H9 (cell line): Measurements from ENCODE around the gene CCDC154. TPM values are rescaled to one million over a fixed set of nuclear protein-coding genes. Genes with fewer than 3 reads are reported as not detected.

Experiments used
- DNase-seq: peaks from one replicate; pipeline ENCODE4 v3.0.0-alpha.2; 2017
- H2AFZ ChIP-seq: one replicate; pipeline ENCODE4 v1.6.1; 2013; ENCODE audit warnings: mild to moderate bottlenecking, low read length, control low read depth, moderate library complexity
- H2AK5ac ChIP-seq: 2 replicates; pipeline ENCODE4 v1.6.1; 2013; ENCODE audit warnings: low read length, control low read depth, mixed read lengths; ENCODE audit not compliant: insufficient read length
- H2BK120ac ChIP-seq: one replicate; pipeline ENCODE4 v1.6.1; 2013; ENCODE audit warnings: low read depth, mild to moderate bottlenecking, low read length, control low read depth, inconsistent platforms; ENCODE audit not compliant: poor library complexity, severe bottlenecking
- H2BK12ac ChIP-seq: 2 replicates; pipeline ENCODE4 v1.6.1; 2013; ENCODE audit warnings: low read length, control low read depth, mixed read lengths, low read depth; ENCODE audit not compliant: insufficient read length
- H2BK15ac ChIP-seq: 2 replicates; pipeline ENCODE4 v1.6.1; 2013; ENCODE audit warnings: low read depth, low read length, control low read depth
- H2BK20ac ChIP-seq: one replicate; pipeline ENCODE4 v1.6.1; 2013; ENCODE audit warnings: low read depth, mild to moderate bottlenecking, low read length, control low read depth, inconsistent platforms; ENCODE audit not compliant: poor library complexity, severe bottlenecking
- H2BK5ac ChIP-seq: 2 replicates; pipeline ENCODE4 v1.6.1; 2013; ENCODE audit warnings: low read length, control low read depth, mixed read lengths; ENCODE audit not compliant: insufficient read length
- H3K14ac ChIP-seq: 2 replicates; pipeline ENCODE4 v1.6.1; 2013; ENCODE audit warnings: low read length, control low read depth; ENCODE audit not compliant: insufficient read depth
- H3K18ac ChIP-seq: 2 replicates; pipeline ENCODE4 v1.6.1; 2013; ENCODE audit warnings: low read depth, mild to moderate bottlenecking, mixed read lengths, low read length, control low read depth; ENCODE audit not compliant: insufficient read length
- H3K23ac ChIP-seq: 2 replicates; pipeline ENCODE4 v1.6.1; 2013; ENCODE audit warnings: low read length, control low read depth, mixed read lengths, low read depth; ENCODE audit not compliant: insufficient read length
- H3K23me2 ChIP-seq: 2 replicates; pipeline ENCODE4 v1.6.1; 2013; ENCODE audit warnings: low read depth, mild to moderate bottlenecking, mixed read lengths, low read length, control low read depth; ENCODE audit not compliant: insufficient read length, poor library complexity, severe bottlenecking
- H3K27ac ChIP-seq: 2 replicates; pipeline ENCODE4 v1.5.1; 2013; ENCODE audit warnings: low read length, control low read depth, mixed read lengths, low read depth; ENCODE audit not compliant: insufficient read length
- H3K27me3 ChIP-seq: 2 replicates; pipeline ENCODE4 v1.6.1; 2013; ENCODE audit warnings: low read length, control low read depth, inconsistent platforms; ENCODE audit not compliant: insufficient read depth
- H3K4ac ChIP-seq: 2 replicates; pipeline ENCODE4 v1.6.1; 2013; ENCODE audit warnings: low read depth, mild to moderate bottlenecking, control low read depth, inconsistent platforms, low read length, moderate library complexity
- H3K4me1 ChIP-seq: 2 replicates; pipeline ENCODE4 v1.6.1; 2013; ENCODE audit warnings: low read length, control low read depth, inconsistent platforms; ENCODE audit not compliant: insufficient read depth
- H3K4me2 ChIP-seq: 2 replicates; pipeline ENCODE4 v1.6.1; 2013; ENCODE audit warnings: low read length, control low read depth, mixed read lengths; ENCODE audit not compliant: insufficient read length, insufficient read depth
- H3K56ac ChIP-seq: 2 replicates; pipeline ENCODE4 v1.6.1; 2013; ENCODE audit warnings: low read depth, mild to moderate bottlenecking, mixed read lengths, low read length, control low read depth; ENCODE audit not compliant: insufficient read length
- H3K79me1 ChIP-seq: 2 replicates; pipeline ENCODE4 v1.6.1; 2013; ENCODE audit warnings: low read depth, mild to moderate bottlenecking, moderate library complexity, low read length, control low read depth, inconsistent platforms; ENCODE audit not compliant: insufficient read depth, poor library complexity, severe bottlenecking
- H3K79me2 ChIP-seq: 2 replicates; pipeline ENCODE4 v1.6.1; 2013; ENCODE audit warnings: low read length, control low read depth, inconsistent platforms; ENCODE audit not compliant: insufficient read depth
- H3K9ac ChIP-seq: 2 replicates; pipeline ENCODE4 v1.6.1; 2013; ENCODE audit warnings: low read length, control low read depth, mixed read lengths; ENCODE audit not compliant: insufficient read length; ENCODE audit errors: extremely low read depth
- H3K9me3 ChIP-seq: one replicate; pipeline ENCODE4 v1.6.1; 2013; ENCODE audit warnings: low read depth, low read length, inconsistent platforms; ENCODE audit not compliant: control insufficient read depth
- H3T11ph ChIP-seq: one replicate; pipeline ENCODE4 v1.6.1; 2013; ENCODE audit warnings: mild to moderate bottlenecking, low read length, control low read depth, inconsistent platforms
- H4K20me1 ChIP-seq: one replicate; pipeline ENCODE4 v1.6.1; 2013; ENCODE audit not compliant: control insufficient read depth, insufficient read length, insufficient read depth
- H4K5ac ChIP-seq: 2 replicates; pipeline ENCODE4 v1.6.1; 2013; ENCODE audit warnings: low read depth, mild to moderate bottlenecking, mixed read lengths, low read length, control low read depth; ENCODE audit not compliant: insufficient read length
- H4K8ac ChIP-seq: replicated peaks from 2 replicates; pipeline ENCODE4 v1.6.1; 2013; ENCODE audit warnings: low read length, control low read depth, mixed read lengths, low read depth; ENCODE audit not compliant: insufficient read length
- H4K91ac ChIP-seq: 2 replicates; pipeline ENCODE4 v1.6.1; 2013; ENCODE audit warnings: low read depth, mild to moderate bottlenecking, moderate library complexity, mixed read lengths, low read length, control low read depth; ENCODE audit not compliant: insufficient read length
- H3K27ac Mint-ChIP-seq, 3 experiments: 2 replicates in 2 of 3; 3 replicates in 1 of 3; pipeline ENCODE4 v1.8.0; 2020 to 2021; ENCODE audit warnings: mixed read lengths in 3 of 3, mild to moderate bottlenecking in 1 of 3, moderate library complexity in 1 of 3
- H3K27me3 Mint-ChIP-seq: 2 replicates; pipeline ENCODE4 v1.8.0; 2021; ENCODE audit warnings: low read depth, mild to moderate bottlenecking, moderate library complexity, mixed read lengths
- H3K36me3 Mint-ChIP-seq, 3 experiments: 2 replicates in 2 of 3; 3 replicates in 1 of 3; pipeline ENCODE4 v1.8.0; 2020 to 2021; ENCODE audit warnings: low read depth in 3 of 3, mixed read lengths in 3 of 3; ENCODE audit not compliant: insufficient read depth in 1 of 3
- H3K4me1 Mint-ChIP-seq, 2 experiments: 2 replicates each; pipeline ENCODE4 v1.8.0; 2020; ENCODE audit warnings: mixed read lengths in 2 of 2
- H3K4me3 Mint-ChIP-seq, 2 experiments: 2 replicates in 1 of 2; 3 replicates in 1 of 2; pipeline ENCODE4 v1.8.0; 2020 to 2021; ENCODE audit warnings: mild to moderate bottlenecking in 2 of 2, mixed read lengths in 2 of 2, moderate library complexity in 1 of 2
- H3K9me3 Mint-ChIP-seq, 2 experiments: 2 replicates in 1 of 2; 3 replicates in 1 of 2; pipeline ENCODE4 v1.8.0; 2020; ENCODE audit warnings: mild to moderate bottlenecking in 2 of 2, mixed read lengths in 2 of 2, moderate library complexity in 1 of 2
- WGBS: extraction: QIAGEN DNeasy Blood & Tissue Kit; methylation state at CpG from one replicate; pipeline ENCODE4 v1.1.7; 2013; ENCODE audit warnings: missing lambda C conversion rate, low lambda C conversion rate, mixed read lengths; ENCODE audit not compliant: insufficient read length; ENCODE audit errors: extremely low coverage; 5-methylcytosine and 5-hydroxymethylcytosine counted together
- total RNA-seq: library from RNA; stranded (reverse); gene quantifications from 2 replicates; pipeline ENCODE4 v1.2.1, GENCODE V29; 2021
- TF ChIP-seq, protein P1 (sequence below): fragments of 200-600 bp; sonication (generic); conservative IDR thresholded peaks from 3 replicates; pipeline ENCODE4 v1.8.0; 2021; ENCODE audit warnings: antibody characterized with exemption, mild to moderate bottlenecking

The CCDC154 gene
- total RNA-seq, 1 experiment from 2014 or later, result 1.3 TPM

- H3K4me1 Mint-ChIP-seq, result no peaks in the 10 kb centered on the region
- Histone ChIP-seq H2BK15ac (no peak overlapping the region), H3K27ac (no peak overlapping the region), H3K23ac (no peak overlapping the region), H4K20me1 (no peaks in the 10 kb centered on the region), H3K4me1 (no peaks in the 10 kb centered on the region), H3K56ac (no peak overlapping the region), H2AFZ (no peak overlapping the region), H3K9me3 (no peaks in the 10 kb centered on the region), H3K27me3 (no peaks in the 10 kb centered on the region), H3K79me2 (no peaks in the 10 kb centered on the region), H3K4me2 (no peak overlapping the region), H4K91ac (no peak overlapping the region), H2AK5ac (no peak overlapping the region), H3K23me2 (no peaks in the 10 kb centered on the region), H3K9ac (no peak overlapping the region), H4K8ac (no peak overlapping the region), H3T11ph (no peak overlapping the region), H3K18ac (no peak overlapping the region), H2BK12ac (no peak overlapping the region), H3K79me1 (no peaks in the 10 kb centered on the region), H2BK120ac (no peak overlapping the region), H3K4ac (no peak overlapping the region), H2BK20ac (no peak overlapping the region), H4K5ac (no peak overlapping the region), H2BK5ac (no peak overlapping the region), H3K14ac (no peak overlapping the region)
- no peak overlapping the region for H3K4me3 Mint-ChIP-seq
- no peaks in the 10 kb centered on the region for H3K9me3 Mint-ChIP-seq
- TF ChIP-seq, protein P1, sequence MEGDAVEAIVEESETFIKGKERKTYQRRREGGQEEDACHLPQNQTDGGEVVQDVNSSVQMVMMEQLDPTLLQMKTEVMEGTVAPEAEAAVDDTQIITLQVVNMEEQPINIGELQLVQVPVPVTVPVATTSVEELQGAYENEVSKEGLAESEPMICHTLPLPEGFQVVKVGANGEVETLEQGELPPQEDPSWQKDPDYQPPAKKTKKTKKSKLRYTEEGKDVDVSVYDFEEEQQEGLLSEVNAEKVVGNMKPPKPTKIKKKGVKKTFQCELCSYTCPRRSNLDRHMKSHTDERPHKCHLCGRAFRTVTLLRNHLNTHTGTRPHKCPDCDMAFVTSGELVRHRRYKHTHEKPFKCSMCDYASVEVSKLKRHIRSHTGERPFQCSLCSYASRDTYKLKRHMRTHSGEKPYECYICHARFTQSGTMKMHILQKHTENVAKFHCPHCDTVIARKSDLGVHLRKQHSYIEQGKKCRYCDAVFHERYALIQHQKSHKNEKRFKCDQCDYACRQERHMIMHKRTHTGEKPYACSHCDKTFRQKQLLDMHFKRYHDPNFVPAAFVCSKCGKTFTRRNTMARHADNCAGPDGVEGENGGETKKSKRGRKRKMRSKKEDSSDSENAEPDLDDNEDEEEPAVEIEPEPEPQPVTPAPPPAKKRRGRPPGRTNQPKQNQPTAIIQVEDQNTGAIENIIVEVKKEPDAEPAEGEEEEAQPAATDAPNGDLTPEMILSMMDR, result no peak
- WGBS, result no CpG with 5 or more reads among the region's 28 CpGs
- no peaks in the 10 kb centered on the region for H3K27me3 Mint-ChIP-seq
- peaks cover 2 to 19% (median 19%) of the 10 kb centered on the region in 3 experiments; a peak in 4 of 7 replicates for H3K36me3 Mint-ChIP-seq
- peak overlapping the region in 1 of 3 experiments; percentile 44; a peak in 1 of 7 replicates for H3K27ac Mint-ChIP-seq
- DNase-seq, result no peak
Observed at GRCh38 chr16:1390239-1390779, 54.0 kb downstream of the CCDC154 start.
